Hematopoietic multipotent progenitor cell treated with erythropoietin and hydrocortisone succinate and interleukin-3 and kit ligand, for 17 days (in vitro differentiated cells): ENCODE data around the gene OR4B1.
A peak's percentile ranks its signal among the peaks of the same experiment; 100 is the strongest.
"Not testable (repeated sequence)": the region's sequence is repeated elsewhere in the genome, so short reads cannot be mapped to it uniquely, and the experiment has no call there.

ENCODE experiments used
- DNase-seq: peaks from one replicate; pipeline ENCODE4 v3.0.0-alpha.2; 2015; ENCODE audit warnings: low spot score

The OR4B1 gene

GRCh38 chr11:48216510-48216909, at the start of gene OR4B1:
OR4B1 (plus strand) TSS chr11:48216810; CDS start chr11:48216810, 0 bp downstream.
- DNase-seq = no peak

- no peak for DNase-seq
Measured at GRCh38 chr11:48167380-48167779, 49.2 kb upstream of the OR4B1 start.

GRCh38 chr11:48168815-48169214, 47.8 kb upstream of the OR4B1 start:
- DNase-seq = no peak

- DNase-seq = no peak
Measured at GRCh38 chr11:48169259-48169658, 47.4 kb upstream of the OR4B1 start.

GRCh38 chr11:48169717-48170116, 46.9 kb upstream of the OR4B1 start:
- DNase-seq = no peak

- DNase-seq = no peak
Measured at GRCh38 chr11:48170241-48171233, 46.1 kb upstream of the OR4B1 start.

- DNase-seq = peak; percentile 33
Measured at GRCh38 chr11:48172818-48173609, 43.6 kb upstream of the OR4B1 start.

GRCh38 chr11:48177661-48178060, 38.9 kb upstream of the OR4B1 start:
- no peak for DNase-seq

- no peak for DNase-seq
Measured at GRCh38 chr11:48180627-48181026, 36.0 kb upstream of the OR4B1 start.

GRCh38 chr11:48182860-48183526, 33.6 kb upstream of the OR4B1 start:
- DNase-seq = no peak

- DNase-seq = no peak
Measured at GRCh38 chr11:48184452-48184851, 32.2 kb upstream of the OR4B1 start.

- DNase-seq = not testable (repeated sequence)
Measured at GRCh38 chr11:48190906-48191654, 25.5 kb upstream of the OR4B1 start.

- DNase-seq = no peak
Measured at GRCh38 chr11:48193876-48194275, 22.7 kb upstream of the OR4B1 start.

GRCh38 chr11:48207881-48208280, 8.7 kb upstream of the OR4B1 start:
- DNase-seq = no peak

- DNase-seq = no peak
Measured at GRCh38 chr11:48210052-48210451, 6.6 kb upstream of the OR4B1 start.

GRCh38 chr11:48228761-48229160, 12.2 kb downstream of the OR4B1 start:
- no peak for DNase-seq

- not testable (repeated sequence) for DNase-seq
Measured at GRCh38 chr11:48230057-48230456, 13.4 kb downstream of the OR4B1 start.

- DNase-seq = no peak
Measured at GRCh38 chr11:48237727-48238126, 21.1 kb downstream of the OR4B1 start.

GRCh38 chr11:48242501-48242900, 25.9 kb downstream of the OR4B1 start:
- DNase-seq = no peak

- DNase-seq = no peak
Measured at GRCh38 chr11:48244804-48245203, 28.2 kb downstream of the OR4B1 start, which contains the start of gene OR4X2. OR4X2 (plus strand) TSS chr11:48245104; CDS start chr11:48245104, 0 bp downstream.

- DNase-seq = no peak
Measured at GRCh38 chr11:48248902-48249301, 32.3 kb downstream of the OR4B1 start.
